ENCODE measurements around the gene IGFLR1. TPM values are rescaled to one million over a fixed set of nuclear protein-coding genes. Genes with fewer than 3 reads are reported as not detected.

The IGFLR1 gene
- total RNA-seq, 4 donors from 2014 or later = 2.0 to 14.1 (median 3.0) TPM

DNA sequence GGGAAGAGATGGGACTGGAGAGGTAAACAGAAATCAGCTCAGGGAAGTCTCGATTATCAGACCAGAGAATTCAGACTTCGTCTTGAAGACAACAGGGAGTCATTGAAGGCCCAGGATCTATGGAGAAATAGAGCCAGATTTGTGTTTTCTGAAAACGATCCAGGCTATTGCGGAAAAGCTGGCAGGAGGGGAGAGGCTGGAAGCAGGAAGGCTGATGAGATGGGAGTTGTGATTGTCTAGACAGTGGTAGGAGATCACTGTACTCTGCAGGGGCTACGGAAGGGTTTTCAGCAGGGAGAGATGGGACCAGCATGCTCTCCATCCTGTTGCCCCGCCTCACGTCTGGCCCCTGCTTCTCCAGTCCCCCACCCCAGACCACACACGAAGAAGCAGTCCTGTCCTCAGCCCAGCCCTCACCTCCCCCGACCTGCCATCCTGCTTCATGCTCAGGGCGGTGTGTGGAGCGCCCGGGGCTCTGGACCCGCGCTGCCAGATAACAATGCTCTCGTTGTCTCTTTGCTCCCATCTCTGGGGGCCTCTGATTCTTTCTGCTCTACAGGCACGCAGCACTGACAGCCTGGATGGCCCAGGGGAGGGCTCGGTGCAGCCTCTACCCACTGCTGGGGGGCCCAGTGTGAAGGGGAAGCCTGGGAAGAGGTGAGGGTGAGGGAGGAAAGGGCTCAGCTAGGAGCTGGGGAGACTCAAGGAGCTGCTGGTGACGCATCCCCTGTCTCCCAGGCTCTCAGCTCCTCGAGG lies 35.0 kb upstream of the IGFLR1 start:
- no peaks in the 10 kb centered on the region for H3K9me3 ChIP-seq
- no peak for TF ChIP-seq POLR2A (IDR thresholded peaks at IDR 0.05)
- TF ChIP-seq, protein P1, sequence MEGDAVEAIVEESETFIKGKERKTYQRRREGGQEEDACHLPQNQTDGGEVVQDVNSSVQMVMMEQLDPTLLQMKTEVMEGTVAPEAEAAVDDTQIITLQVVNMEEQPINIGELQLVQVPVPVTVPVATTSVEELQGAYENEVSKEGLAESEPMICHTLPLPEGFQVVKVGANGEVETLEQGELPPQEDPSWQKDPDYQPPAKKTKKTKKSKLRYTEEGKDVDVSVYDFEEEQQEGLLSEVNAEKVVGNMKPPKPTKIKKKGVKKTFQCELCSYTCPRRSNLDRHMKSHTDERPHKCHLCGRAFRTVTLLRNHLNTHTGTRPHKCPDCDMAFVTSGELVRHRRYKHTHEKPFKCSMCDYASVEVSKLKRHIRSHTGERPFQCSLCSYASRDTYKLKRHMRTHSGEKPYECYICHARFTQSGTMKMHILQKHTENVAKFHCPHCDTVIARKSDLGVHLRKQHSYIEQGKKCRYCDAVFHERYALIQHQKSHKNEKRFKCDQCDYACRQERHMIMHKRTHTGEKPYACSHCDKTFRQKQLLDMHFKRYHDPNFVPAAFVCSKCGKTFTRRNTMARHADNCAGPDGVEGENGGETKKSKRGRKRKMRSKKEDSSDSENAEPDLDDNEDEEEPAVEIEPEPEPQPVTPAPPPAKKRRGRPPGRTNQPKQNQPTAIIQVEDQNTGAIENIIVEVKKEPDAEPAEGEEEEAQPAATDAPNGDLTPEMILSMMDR (IDR thresholded peaks at IDR 0.05 in 4 of 5, conservative IDR thresholded peaks at IDR 0.05 in 1 of 5) = no peak
- DNase-seq (no peak), ATAC-seq (no peak)
- peaks cover 0 to 17% of the 10 kb centered on the region in 2 donors for H3K36me3 ChIP-seq
- intact Hi-C loops (cut with DNase I; ENCODE audit: low total_unique reads) (loop anchor here (5.0 to 10.0 kb wide), 2 partner anchors 65 to 218 kb away; partner anchors contain the start of gene SDHAF1), in situ Hi-C loops (cut with MboI; ENCODE audit: low sequenced_read_pairs in 4 of 4) (no loop called here)
- no peak overlapping the region for H3K27ac ChIP-seq
- H3K4me3 ChIP-seq = no peak overlapping the region
- H3K4me1 ChIP-seq = peaks cover 4 to 5% of the 10 kb centered on the region in 2 donors
- no peaks in the 10 kb centered on the region for H3K27me3 ChIP-seq

DNA sequence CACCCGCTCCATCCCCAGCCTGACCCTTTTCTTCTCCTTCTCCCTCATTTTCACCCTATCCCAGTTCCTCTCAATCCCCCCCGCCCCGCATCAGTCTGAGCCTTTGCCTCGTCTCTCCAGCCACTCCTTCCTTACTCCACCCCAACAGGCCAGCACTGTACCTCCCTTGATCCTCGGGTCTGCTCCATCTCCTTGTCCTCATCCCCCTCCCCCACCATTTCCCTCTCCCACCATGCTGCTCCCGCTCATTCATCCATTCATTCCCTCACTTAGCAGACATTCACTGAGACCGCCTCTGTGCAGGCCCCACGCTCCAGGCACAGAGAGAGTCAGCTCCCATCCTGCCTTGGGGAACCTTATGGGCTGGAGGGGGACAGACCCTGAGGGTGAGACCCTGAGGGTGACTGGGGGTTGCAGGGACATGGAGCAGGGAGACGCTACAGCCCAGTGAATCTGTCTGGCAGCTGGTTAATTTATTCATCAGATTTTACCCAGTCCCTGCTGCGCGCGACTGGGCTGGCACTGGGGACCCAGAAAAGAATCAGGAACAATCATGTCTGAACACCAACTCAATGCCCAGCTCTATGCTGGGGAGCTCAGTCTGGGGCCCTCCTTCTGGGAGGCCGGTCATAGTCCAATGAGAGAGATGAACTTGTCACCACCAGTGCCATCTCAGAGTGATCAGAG lies 34.0 kb upstream of the IGFLR1 start:
- Histone ChIP-seq H3K4me1 (peaks cover 4 to 5% of the 10 kb centered on the region in 2 donors), H3K9me3 (no peaks in the 10 kb centered on the region), H3K36me3 (peaks cover 0 to 15% of the 10 kb centered on the region in 2 donors), H3K27ac (peak overlapping the region in 1 of 4 donors; percentile 37), H3K27me3 (no peaks in the 10 kb centered on the region), H3K4me3 (peak overlapping the region; percentile 60 to 81 (median 73))
- DNase-seq (no peak), ATAC-seq (no peak)
- intact Hi-C loops (cut with DNase I; ENCODE audit: low total_unique reads) (loop anchor here (5.0 to 10.0 kb wide), 2 partner anchors 64 to 219 kb away; partner anchors contain the start of gene SDHAF1), in situ Hi-C loops (cut with MboI; ENCODE audit: low sequenced_read_pairs in 4 of 4) (no loop called here)
- no peak for TF ChIP-seq POLR2A (IDR thresholded peaks at IDR 0.05)
- TF ChIP-seq, protein P1 (IDR thresholded peaks at IDR 0.05 in 4 of 5, conservative IDR thresholded peaks at IDR 0.05 in 1 of 5) = no peak

DNA sequence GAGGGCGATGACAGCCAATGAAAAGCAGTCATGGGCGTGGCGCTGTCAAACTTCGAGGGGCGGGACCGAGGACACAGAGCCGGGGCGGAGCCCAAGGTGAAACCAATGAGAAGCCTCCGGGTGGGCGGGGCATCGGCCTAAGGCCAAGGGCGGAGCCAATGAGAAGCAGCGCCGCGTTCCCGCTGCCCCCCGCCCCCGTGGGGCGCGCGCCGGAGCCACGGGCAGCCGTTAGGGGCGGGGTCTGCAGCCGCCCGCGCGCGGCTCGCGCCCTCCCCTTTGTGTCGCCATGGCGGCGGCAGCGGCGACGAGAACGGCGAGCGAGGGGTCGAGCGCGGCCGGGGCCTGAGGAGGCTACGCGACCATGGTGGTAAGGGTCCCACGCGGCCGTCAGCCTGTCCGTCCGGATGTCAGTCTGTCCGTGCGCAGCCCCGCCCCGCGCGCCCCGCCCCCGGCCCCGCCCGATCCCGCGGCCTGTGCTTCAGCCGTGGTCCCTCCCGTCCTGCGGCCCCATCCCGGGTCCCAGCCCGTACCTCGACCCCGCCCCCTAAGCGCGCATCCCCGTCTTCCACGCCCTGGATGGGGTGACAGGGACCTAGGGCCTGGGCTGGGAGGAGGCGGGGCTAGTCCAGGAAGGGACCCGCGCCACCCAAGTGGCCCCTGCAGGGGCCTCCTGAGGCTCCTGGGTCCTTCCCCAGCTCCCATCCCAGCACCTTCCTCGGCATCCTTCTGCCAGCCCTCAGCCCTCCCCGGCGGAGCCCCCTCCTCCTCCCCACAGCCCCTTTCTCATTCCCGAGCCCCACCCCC lies 33.2 kb upstream of the IGFLR1 start, which contains the start of gene ARHGAP33:
Gene ARHGAP33, plus strand, starts transcription at position 267 of the 804 bp plus-strand sequence. Its CDS starts 95 bp downstream, at position 362.
- Histone ChIP-seq H3K9me3 (no peaks in the 10 kb centered on the region), H3K4me1 (peaks cover 4 to 5% of the 10 kb centered on the region in 2 donors)
- intact Hi-C loops (cut with DNase I; ENCODE audit: low total_unique reads) = loop anchor here (1.0 to 10.0 kb wide), 4 partner anchors 17 to 219 kb away; partner anchors contain the start of genes PROSER3 and SDHAF1

DNA sequence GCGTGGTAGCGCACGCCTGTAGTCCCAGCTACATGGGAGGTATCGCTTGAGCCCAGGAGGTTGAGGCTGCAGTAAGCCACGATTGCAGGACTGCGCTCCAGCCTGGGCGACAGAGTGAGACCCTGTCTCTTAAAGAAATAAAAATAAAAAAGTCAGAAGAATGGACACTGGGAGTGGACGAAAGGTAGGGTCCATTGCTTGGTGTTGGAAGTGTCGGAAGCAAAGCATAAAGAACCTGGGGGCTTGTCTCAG lies 32.7 kb upstream of the IGFLR1 start:
- Histone ChIP-seq H3K4me3 (peak overlapping the region; percentile 60 to 81 (median 73)), H3K27me3 (no peaks in the 10 kb centered on the region), H3K36me3 (peaks cover 0 to 3% of the 10 kb centered on the region in 2 donors), H3K27ac (no peak overlapping the region), H3K9me3 (no peaks in the 10 kb centered on the region), H3K4me1 (peaks cover 4 to 5% of the 10 kb centered on the region in 2 donors)
- ATAC-seq = peak in 1 of 2 donors; percentile 35
- intact Hi-C loops (cut with DNase I; ENCODE audit: low total_unique reads) = loop anchor here (1.0 to 10.0 kb wide), 4 partner anchors 17 to 220 kb away; partner anchors contain the start of genes PROSER3 and SDHAF1
- in situ Hi-C loops (cut with MboI; ENCODE audit: low sequenced_read_pairs in 4 of 4) = no loop called here
- DNase-seq = no peak
- TF ChIP-seq, protein P1 (IDR thresholded peaks at IDR 0.05 in 4 of 5, conservative IDR thresholded peaks at IDR 0.05 in 1 of 5) = no peak
- no peak for TF ChIP-seq POLR2A (IDR thresholded peaks at IDR 0.05)

More for the DNA sequence above, 33.2 kb upstream of the IGFLR1 start, which contains the start of gene ARHGAP33:
- Histone ChIP-seq H3K27ac (peak within 1 kb of the TSS; percentile 35 to 69 (median 45)), H3K27me3 (no peaks in the 10 kb centered on the region), H3K36me3 (peaks cover 0 to 8% of the 10 kb centered on the region in 2 donors), H3K4me3 (peak within 1 kb of the TSS; percentile 60 to 81 (median 73))
- ATAC-seq (peak; percentile 98), DNase-seq (peak; percentile 95 to 98)
- in situ Hi-C loops (cut with MboI; ENCODE audit: low sequenced_read_pairs in 4 of 4) = no loop called here
- TF ChIP-seq, protein P1 (IDR thresholded peaks at IDR 0.05 in 4 of 5, conservative IDR thresholded peaks at IDR 0.05 in 1 of 5) = no peak
- TF ChIP-seq POLR2A (IDR thresholded peaks at IDR 0.05) = no peak
